ENCODE results near the gene GIGYF1.

DNA sequence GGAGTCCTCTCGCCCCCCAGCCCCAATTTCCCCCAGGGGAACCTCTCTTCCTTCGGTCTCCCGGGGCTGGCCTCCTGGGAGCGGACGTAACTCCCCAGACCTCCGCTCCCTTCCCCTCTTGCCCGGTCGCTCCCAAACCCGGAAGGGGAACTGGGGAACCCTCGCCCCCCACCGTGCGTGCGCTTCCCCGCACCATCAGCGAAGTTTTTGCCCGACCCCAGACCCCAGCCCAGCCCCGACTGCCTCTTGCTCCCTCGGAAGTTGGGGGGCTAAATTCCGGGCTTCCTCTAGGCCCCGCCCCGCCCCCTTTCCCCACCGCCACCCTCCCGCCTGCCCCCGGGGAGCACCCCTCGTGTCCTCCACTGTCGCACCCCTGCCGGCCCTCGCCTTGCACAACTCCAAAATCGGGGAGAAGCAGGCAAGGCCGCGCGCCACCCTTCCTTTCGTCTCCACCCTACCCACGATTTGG, 20.1 kb downstream of the GIGYF1 start:
- TF ChIP-seq POLR2A (IDR thresholded peaks at IDR 0.05), result no peak
- TF ChIP-seq, protein P1, sequence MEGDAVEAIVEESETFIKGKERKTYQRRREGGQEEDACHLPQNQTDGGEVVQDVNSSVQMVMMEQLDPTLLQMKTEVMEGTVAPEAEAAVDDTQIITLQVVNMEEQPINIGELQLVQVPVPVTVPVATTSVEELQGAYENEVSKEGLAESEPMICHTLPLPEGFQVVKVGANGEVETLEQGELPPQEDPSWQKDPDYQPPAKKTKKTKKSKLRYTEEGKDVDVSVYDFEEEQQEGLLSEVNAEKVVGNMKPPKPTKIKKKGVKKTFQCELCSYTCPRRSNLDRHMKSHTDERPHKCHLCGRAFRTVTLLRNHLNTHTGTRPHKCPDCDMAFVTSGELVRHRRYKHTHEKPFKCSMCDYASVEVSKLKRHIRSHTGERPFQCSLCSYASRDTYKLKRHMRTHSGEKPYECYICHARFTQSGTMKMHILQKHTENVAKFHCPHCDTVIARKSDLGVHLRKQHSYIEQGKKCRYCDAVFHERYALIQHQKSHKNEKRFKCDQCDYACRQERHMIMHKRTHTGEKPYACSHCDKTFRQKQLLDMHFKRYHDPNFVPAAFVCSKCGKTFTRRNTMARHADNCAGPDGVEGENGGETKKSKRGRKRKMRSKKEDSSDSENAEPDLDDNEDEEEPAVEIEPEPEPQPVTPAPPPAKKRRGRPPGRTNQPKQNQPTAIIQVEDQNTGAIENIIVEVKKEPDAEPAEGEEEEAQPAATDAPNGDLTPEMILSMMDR (IDR thresholded peaks at IDR 0.05), result no peak
- no peak for TF ChIP-seq POLR2AphosphoS5 (IDR thresholded peaks at IDR 0.05)

Measured in breast epithelium (tissue), 3 donors.